ENCODE measurements around the gene IRF5. TPM values are rescaled to one million over a fixed set of nuclear protein-coding genes. Genes with fewer than 3 reads are reported as not detected.
"Not testable (repeated sequence)": the region's sequence is repeated elsewhere in the genome, so short reads cannot be mapped to it uniquely, and the experiment has no call there.

IRF5 gene
- total RNA-seq, 4 donors from 2014 or later: 8.9 to 22.8 (median 18.6) TPM

DNA sequence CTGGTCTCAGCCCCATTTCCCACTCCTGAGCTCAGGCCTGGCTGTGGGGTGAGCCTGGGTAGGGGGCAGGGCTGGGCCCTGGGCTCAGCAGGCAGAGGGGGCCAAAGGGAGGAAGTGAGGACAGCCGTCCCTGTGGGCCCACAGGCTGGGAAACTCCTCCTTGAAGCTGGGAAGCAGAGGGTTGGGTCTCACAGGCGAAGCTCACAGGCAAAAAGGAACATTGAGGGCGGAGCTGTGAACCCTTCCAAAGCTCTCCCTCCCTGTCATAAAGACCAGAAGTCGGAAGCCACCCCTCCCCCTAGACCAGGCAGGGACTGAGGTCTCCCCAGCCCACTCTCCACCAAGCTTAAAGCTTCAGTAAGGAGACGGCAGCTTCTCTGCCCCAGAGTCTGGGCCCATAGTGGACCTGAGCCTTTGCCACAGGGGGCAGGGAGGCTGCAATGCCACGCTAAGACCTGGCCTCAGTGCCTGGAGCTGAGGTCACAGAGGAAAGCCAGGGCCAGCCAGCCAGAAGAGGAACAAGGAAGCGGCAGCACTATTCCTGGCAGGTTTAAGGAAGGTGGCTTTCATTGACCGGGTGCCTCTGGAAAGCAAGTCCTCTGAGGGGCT lies 26.2 kb upstream of the IRF5 start:
- Histone ChIP-seq H3K4me3 (no peak overlapping the region), H3K27me3 (peaks cover 64% of the 10 kb centered on the region), H3K4me1 (peaks cover 31% of the 10 kb centered on the region), H3K9me3 (no peaks in the 10 kb centered on the region), H3K36me3 (no peaks in the 10 kb centered on the region), H3K27ac (no peak overlapping the region)
- peak in 1 of 2 donors; percentile 55 for DNase-seq (ENCODE audit: low spot score in 2 of 2)
- WGBS: 75% methylated on average over 8 of the region's 8 CpGs
- TF ChIP-seq POLR2AphosphoS5 (IDR thresholded peaks at IDR 0.05): no peak
- no peak for TF ChIP-seq POLR2A (IDR thresholded peaks at IDR 0.05)
- TF ChIP-seq, protein P1, sequence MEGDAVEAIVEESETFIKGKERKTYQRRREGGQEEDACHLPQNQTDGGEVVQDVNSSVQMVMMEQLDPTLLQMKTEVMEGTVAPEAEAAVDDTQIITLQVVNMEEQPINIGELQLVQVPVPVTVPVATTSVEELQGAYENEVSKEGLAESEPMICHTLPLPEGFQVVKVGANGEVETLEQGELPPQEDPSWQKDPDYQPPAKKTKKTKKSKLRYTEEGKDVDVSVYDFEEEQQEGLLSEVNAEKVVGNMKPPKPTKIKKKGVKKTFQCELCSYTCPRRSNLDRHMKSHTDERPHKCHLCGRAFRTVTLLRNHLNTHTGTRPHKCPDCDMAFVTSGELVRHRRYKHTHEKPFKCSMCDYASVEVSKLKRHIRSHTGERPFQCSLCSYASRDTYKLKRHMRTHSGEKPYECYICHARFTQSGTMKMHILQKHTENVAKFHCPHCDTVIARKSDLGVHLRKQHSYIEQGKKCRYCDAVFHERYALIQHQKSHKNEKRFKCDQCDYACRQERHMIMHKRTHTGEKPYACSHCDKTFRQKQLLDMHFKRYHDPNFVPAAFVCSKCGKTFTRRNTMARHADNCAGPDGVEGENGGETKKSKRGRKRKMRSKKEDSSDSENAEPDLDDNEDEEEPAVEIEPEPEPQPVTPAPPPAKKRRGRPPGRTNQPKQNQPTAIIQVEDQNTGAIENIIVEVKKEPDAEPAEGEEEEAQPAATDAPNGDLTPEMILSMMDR (IDR thresholded peaks at IDR 0.05): no peak
- TF ChIP-seq EP300 (IDR thresholded peaks at IDR 0.05): no peak

DNA sequence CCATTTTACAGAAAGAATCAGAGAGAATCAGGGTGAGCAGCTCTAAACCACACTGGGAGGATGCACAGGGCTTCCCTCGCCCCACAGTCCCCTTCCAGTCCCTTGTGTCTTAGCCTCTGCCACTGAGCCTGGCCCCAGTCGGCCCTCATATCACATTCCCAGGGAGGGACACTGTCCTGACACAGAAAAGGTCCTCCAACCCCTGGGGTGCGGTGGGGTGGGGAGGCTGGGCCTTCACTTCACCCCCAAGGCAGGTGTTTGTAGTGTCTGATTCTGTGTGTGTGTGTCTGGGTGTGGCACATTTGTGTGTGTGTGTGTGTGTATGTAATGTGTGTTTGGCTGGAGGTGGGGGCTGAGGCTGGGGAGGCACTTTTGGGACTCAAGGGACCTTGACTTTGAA lies 25.4 kb upstream of the IRF5 start:
- peak in 1 of 2 donors; percentile 51 for DNase-seq (ENCODE audit: low spot score in 2 of 2)
- H3K4me3 ChIP-seq: no peak overlapping the region
- peaks cover 31% of the 10 kb centered on the region for H3K4me1 ChIP-seq
- no peaks in the 10 kb centered on the region for H3K36me3 ChIP-seq
- WGBS: 79% methylated on average over 2 of the region's 3 CpGs
- H3K27ac ChIP-seq: no peak overlapping the region
- TF ChIP-seq POLR2AphosphoS5 (IDR thresholded peaks at IDR 0.05): no peak
- no peak for TF ChIP-seq EP300 (IDR thresholded peaks at IDR 0.05)
- TF ChIP-seq POLR2A (IDR thresholded peaks at IDR 0.05): no peak
- TF ChIP-seq, protein P1 (IDR thresholded peaks at IDR 0.05): no peak
- H3K9me3 ChIP-seq: no peaks in the 10 kb centered on the region
- H3K27me3 ChIP-seq: peaks cover 64% of the 10 kb centered on the region

DNA sequence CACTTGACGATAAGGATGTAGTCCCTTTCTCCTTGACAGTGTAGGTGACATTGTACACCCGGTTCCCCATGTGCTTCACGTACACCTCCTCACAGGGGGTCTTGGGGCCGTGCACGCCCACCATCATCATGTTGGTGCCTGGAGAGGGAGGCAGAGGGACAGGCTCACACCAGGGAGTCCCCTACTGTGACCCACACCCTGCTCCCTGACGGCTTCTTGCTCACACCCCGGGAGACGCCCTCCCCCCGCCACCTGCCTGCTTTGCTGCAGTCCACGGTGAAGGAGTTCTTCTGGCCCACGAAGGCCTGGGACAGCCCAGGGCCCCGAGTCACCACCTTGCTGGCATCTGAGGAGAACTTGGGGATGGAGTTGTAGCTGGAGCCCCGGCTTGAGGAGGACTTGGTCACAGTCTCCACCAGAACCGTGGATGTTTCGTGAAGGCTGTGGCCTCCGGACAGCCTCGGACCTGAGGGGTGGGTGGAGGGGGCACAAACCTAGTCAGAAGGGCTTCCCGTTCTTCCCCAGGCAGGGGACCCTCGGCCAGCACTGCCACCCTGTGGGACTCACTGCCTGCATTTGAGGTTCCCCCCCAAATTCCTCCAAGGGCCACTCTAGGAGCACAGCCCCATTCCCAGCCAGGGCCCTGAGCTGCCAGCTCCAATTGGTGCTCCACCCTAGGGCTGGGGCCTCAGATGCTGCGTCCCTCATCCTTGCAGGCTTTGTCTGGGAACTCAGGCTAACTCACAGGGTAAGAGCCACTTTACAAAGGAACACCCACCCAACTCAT lies 24.8 kb upstream of the IRF5 start:
- DNase-seq (ENCODE audit: low spot score in 2 of 2): peak in 1 of 2 donors; percentile 31
- no CpG with 5 or more reads among the region's 20 CpGs for WGBS
- H3K27ac ChIP-seq, H3K36me3 ChIP-seq, H3K9me3 ChIP-seq, H3K4me3 ChIP-seq: not testable (repeated sequence)
- Histone ChIP-seq H3K27me3 (peaks cover 63% of the 10 kb centered on the region), H3K4me1 (peaks cover 31% of the 10 kb centered on the region)

DNA sequence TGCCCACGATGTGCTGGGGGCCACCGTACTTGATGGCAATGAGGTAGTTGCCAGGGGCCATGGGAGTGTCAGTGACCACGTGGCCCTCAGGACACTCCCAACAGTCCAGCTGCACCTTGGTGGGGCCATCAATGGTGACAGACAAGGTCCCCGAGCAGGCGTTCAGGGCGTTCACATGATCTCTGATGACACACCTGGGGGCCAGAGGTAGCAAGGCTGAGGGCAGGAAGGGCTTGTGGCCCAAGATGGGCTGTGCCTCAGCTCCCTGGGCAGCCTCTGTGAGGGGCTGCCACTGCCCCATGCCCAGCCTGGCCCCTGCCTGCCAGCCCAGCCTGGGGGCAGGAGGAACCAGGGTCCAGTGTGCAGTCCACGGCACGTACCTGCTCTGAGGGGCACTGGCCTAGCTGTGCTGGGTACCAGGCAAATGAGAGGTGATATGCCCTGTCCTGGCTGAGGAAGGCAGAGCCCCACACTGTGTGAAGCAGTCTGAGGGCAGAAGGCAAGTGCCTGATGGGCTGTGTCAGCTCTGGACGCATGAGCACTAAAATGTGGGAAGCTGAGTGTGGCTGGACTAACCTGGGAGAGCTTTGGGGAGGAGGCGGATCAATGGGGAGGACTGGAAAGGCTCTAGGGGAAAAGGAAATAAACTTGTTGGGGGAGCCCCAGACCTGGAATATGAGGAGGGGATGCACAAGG lies 23.7 kb upstream of the IRF5 start:
- Histone ChIP-seq H3K27ac (no peak overlapping the region), H3K4me1 (peaks cover 31% of the 10 kb centered on the region), H3K9me3 (no peaks in the 10 kb centered on the region), H3K27me3 (peaks cover 54% of the 10 kb centered on the region), H3K4me3 (no peak overlapping the region), H3K36me3 (no peaks in the 10 kb centered on the region)
- TF ChIP-seq EP300 (IDR thresholded peaks at IDR 0.05) (no peak), POLR2A (IDR thresholded peaks at IDR 0.05) (no peak), POLR2AphosphoS5 (IDR thresholded peaks at IDR 0.05) (no peak)
- TF ChIP-seq, protein P1 (IDR thresholded peaks at IDR 0.05): no peak
- WGBS: 89% methylated on average over 2 of the region's 10 CpGs
- DNase-seq (ENCODE audit: low spot score in 2 of 2): peak in 1 of 2 donors; percentile 40

DNA sequence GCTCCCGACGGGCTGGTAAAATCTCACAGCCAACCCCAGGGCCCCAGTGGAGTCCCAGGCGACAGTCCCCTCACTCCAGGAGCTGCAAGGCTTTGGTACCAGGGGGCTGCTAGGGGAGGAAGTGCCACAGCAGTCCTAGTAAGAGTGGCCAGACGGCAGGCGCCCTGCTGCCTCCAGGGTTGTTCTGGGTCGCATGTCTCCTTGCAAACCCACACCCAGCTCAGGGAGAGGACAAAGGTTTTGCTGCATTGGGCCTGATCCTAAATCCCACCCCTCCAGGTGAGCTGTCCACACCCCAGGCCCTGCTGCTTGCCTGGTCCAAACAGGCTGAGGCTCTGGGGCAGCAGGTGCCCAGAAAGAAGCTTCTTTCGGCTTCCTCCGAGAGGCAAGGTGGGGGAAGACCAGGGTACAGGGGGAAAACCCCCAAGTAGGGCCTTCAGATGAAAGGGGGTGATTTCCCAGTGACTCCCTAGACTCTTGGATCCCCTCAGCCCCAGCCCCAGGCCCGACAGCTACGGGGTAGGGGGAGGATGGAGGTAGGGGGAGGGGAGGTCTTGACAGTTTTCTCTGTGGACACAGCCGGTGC lies 23.1 kb upstream of the IRF5 start:
- TF ChIP-seq EP300 (IDR thresholded peaks at IDR 0.05) (no peak), POLR2A (IDR thresholded peaks at IDR 0.05) (no peak)
- TF ChIP-seq, protein P1 (IDR thresholded peaks at IDR 0.05): no peak
- no peak overlapping the region for H3K27ac ChIP-seq
- peak in 1 of 2 donors; percentile 48 for DNase-seq (ENCODE audit: low spot score in 2 of 2)
- H3K4me1 ChIP-seq: peaks cover 26% of the 10 kb centered on the region
- H3K36me3 ChIP-seq: no peaks in the 10 kb centered on the region
- 34% methylated on average over 10 of the region's 11 CpGs for WGBS
- H3K9me3 ChIP-seq: no peaks in the 10 kb centered on the region
- peaks cover 49% of the 10 kb centered on the region for H3K27me3 ChIP-seq
- H3K4me3 ChIP-seq: peak overlapping the region; percentile 36

All from suprapubic skin (tissue), 4 donors.